Kidney epithelial cell (primary cell): Measurements from ENCODE around the gene VTN. TPM values are rescaled to one million over a fixed set of nuclear protein-coding genes. Genes with fewer than 3 reads are reported as not detected.

Experiments used
- DNase-seq: peaks from one replicate; pipeline ENCODE4 v3.0.0-alpha.2; 2010; ENCODE audit warnings: low read depth
- H3K27me3 ChIP-seq: 2 replicates; pipeline ENCODE4 v1.6.0; 2011; ENCODE audit warnings: low read length; ENCODE audit not compliant: control insufficient read depth, insufficient read depth
- H3K36me3 ChIP-seq: 2 replicates; pipeline ENCODE4 v1.5.1; 2011; ENCODE audit warnings: low read length; ENCODE audit not compliant: control insufficient read depth, insufficient read depth
- H3K4me3 ChIP-seq: 2 replicates; pipeline ENCODE4 v1.5.1; 2011; ENCODE audit warnings: low read depth, mild to moderate bottlenecking, control low read depth, low read length
- CTCF ChIP-seq: IDR thresholded peaks from 2 replicates; pipeline ENCODE4 v1.5.1; 2011; ENCODE audit warnings: mild to moderate bottlenecking, moderate library complexity, low read length, control low read depth, inconsistent platforms; ENCODE audit not compliant: insufficient read depth, poor library complexity, severe bottlenecking
- total RNA-seq: library from RNA; depleted of rRNA; stranded (reverse); fragments of >200 nt; gene quantifications from 2 replicates; pipeline ENCODE4 v1.2.3, GENCODE V29; 2015

The VTN gene
- total RNA-seq, 1 donor from 2014 or later = not detected

GRCh38 chr17:28335959-28336871, 33.9 kb downstream of the VTN start:
- Histone ChIP-seq H3K36me3 (peaks cover 2% of the 10 kb centered on the region), H3K27me3 (no peaks in the 10 kb centered on the region), H3K4me3 (peak overlapping the region; percentile 100)
- TF ChIP-seq CTCF = no peak
- DNase-seq = peak; percentile 86

GRCh38 chr17:28335201-28335958, 34.7 kb downstream of the VTN start, which contains the start of the genes IFT20 and TNFAIP1:
TSS of gene IFT20 (minus strand) at chr17:28335472. CDS start at chr17:28331985, 3,487 bp downstream.
TSS of gene TNFAIP1 (plus strand) at chr17:28335761. CDS start at chr17:28339522, 3,761 bp downstream.
- H3K4me3 ChIP-seq = peak within 1 kb of the TSS; percentile 100
- DNase-seq = peak; percentile 100
- H3K36me3 ChIP-seq = peaks cover 4% of the 10 kb centered on the region
- H3K27me3 ChIP-seq = no peaks in the 10 kb centered on the region
- TF ChIP-seq CTCF = no peak

GRCh38 chr17:28334666-28335200, 35.4 kb downstream of the VTN start:
- Histone ChIP-seq H3K36me3 (peaks cover 4% of the 10 kb centered on the region), H3K4me3 (peak overlapping the region; percentile 100), H3K27me3 (no peaks in the 10 kb centered on the region)
- no peak for TF ChIP-seq CTCF
- no peak for DNase-seq

- Histone ChIP-seq H3K4me3 (peak overlapping the region; percentile 100), H3K27me3 (no peaks in the 10 kb centered on the region), H3K36me3 (peaks cover 5% of the 10 kb centered on the region)
- DNase-seq = no peak
- TF ChIP-seq CTCF = no peak
Observed at GRCh38 chr17:28334171-28334570, 35.9 kb downstream of the VTN start.

GRCh38 chr17:28333083-28333746, 36.9 kb downstream of the VTN start:
- Histone ChIP-seq H3K27me3 (no peaks in the 10 kb centered on the region), H3K36me3 (peaks cover 5% of the 10 kb centered on the region), H3K4me3 (no peak overlapping the region)
- DNase-seq = no peak
- TF ChIP-seq CTCF = no peak
